H9 (cell line): ENCODE data around the gene FAM53A. TPM values are rescaled to one million over a fixed set of nuclear protein-coding genes. Genes with fewer than 3 reads are reported as not detected.

Experiments used
- DNase-seq: peaks from one replicate; pipeline ENCODE4 v3.0.0-alpha.2; 2017
- H2AFZ ChIP-seq: one replicate; pipeline ENCODE4 v1.6.1; 2013; ENCODE audit warnings: mild to moderate bottlenecking, low read length, control low read depth, moderate library complexity
- H2AK5ac ChIP-seq: 2 replicates; pipeline ENCODE4 v1.6.1; 2013; ENCODE audit warnings: low read length, control low read depth, mixed read lengths; ENCODE audit not compliant: insufficient read length
- H2BK120ac ChIP-seq: one replicate; pipeline ENCODE4 v1.6.1; 2013; ENCODE audit warnings: low read depth, mild to moderate bottlenecking, low read length, control low read depth, inconsistent platforms; ENCODE audit not compliant: poor library complexity, severe bottlenecking
- H2BK12ac ChIP-seq: 2 replicates; pipeline ENCODE4 v1.6.1; 2013; ENCODE audit warnings: low read length, control low read depth, mixed read lengths, low read depth; ENCODE audit not compliant: insufficient read length
- H2BK15ac ChIP-seq: 2 replicates; pipeline ENCODE4 v1.6.1; 2013; ENCODE audit warnings: low read depth, low read length, control low read depth
- H2BK20ac ChIP-seq: one replicate; pipeline ENCODE4 v1.6.1; 2013; ENCODE audit warnings: low read depth, mild to moderate bottlenecking, low read length, control low read depth, inconsistent platforms; ENCODE audit not compliant: poor library complexity, severe bottlenecking
- H2BK5ac ChIP-seq: 2 replicates; pipeline ENCODE4 v1.6.1; 2013; ENCODE audit warnings: low read length, control low read depth, mixed read lengths; ENCODE audit not compliant: insufficient read length
- H3K14ac ChIP-seq: 2 replicates; pipeline ENCODE4 v1.6.1; 2013; ENCODE audit warnings: low read length, control low read depth; ENCODE audit not compliant: insufficient read depth
- H3K18ac ChIP-seq: 2 replicates; pipeline ENCODE4 v1.6.1; 2013; ENCODE audit warnings: low read depth, mild to moderate bottlenecking, mixed read lengths, low read length, control low read depth; ENCODE audit not compliant: insufficient read length
- H3K23ac ChIP-seq: 2 replicates; pipeline ENCODE4 v1.6.1; 2013; ENCODE audit warnings: low read length, control low read depth, mixed read lengths, low read depth; ENCODE audit not compliant: insufficient read length
- H3K23me2 ChIP-seq: 2 replicates; pipeline ENCODE4 v1.6.1; 2013; ENCODE audit warnings: low read depth, mild to moderate bottlenecking, mixed read lengths, low read length, control low read depth; ENCODE audit not compliant: insufficient read length, poor library complexity, severe bottlenecking
- H3K27ac ChIP-seq: 2 replicates; pipeline ENCODE4 v1.5.1; 2013; ENCODE audit warnings: low read length, control low read depth, mixed read lengths, low read depth; ENCODE audit not compliant: insufficient read length
- H3K27me3 ChIP-seq: 2 replicates; pipeline ENCODE4 v1.6.1; 2013; ENCODE audit warnings: low read length, control low read depth, inconsistent platforms; ENCODE audit not compliant: insufficient read depth
- H3K4ac ChIP-seq: 2 replicates; pipeline ENCODE4 v1.6.1; 2013; ENCODE audit warnings: low read depth, mild to moderate bottlenecking, control low read depth, inconsistent platforms, low read length, moderate library complexity
- H3K4me1 ChIP-seq: 2 replicates; pipeline ENCODE4 v1.6.1; 2013; ENCODE audit warnings: low read length, control low read depth, inconsistent platforms; ENCODE audit not compliant: insufficient read depth
- H3K4me2 ChIP-seq: 2 replicates; pipeline ENCODE4 v1.6.1; 2013; ENCODE audit warnings: low read length, control low read depth, mixed read lengths; ENCODE audit not compliant: insufficient read length, insufficient read depth
- H3K56ac ChIP-seq: 2 replicates; pipeline ENCODE4 v1.6.1; 2013; ENCODE audit warnings: low read depth, mild to moderate bottlenecking, mixed read lengths, low read length, control low read depth; ENCODE audit not compliant: insufficient read length
- H3K79me1 ChIP-seq: 2 replicates; pipeline ENCODE4 v1.6.1; 2013; ENCODE audit warnings: low read depth, mild to moderate bottlenecking, moderate library complexity, low read length, control low read depth, inconsistent platforms; ENCODE audit not compliant: insufficient read depth, poor library complexity, severe bottlenecking
- H3K79me2 ChIP-seq: 2 replicates; pipeline ENCODE4 v1.6.1; 2013; ENCODE audit warnings: low read length, control low read depth, inconsistent platforms; ENCODE audit not compliant: insufficient read depth
- H3K9ac ChIP-seq: 2 replicates; pipeline ENCODE4 v1.6.1; 2013; ENCODE audit warnings: low read length, control low read depth, mixed read lengths; ENCODE audit not compliant: insufficient read length; ENCODE audit errors: extremely low read depth
- H3K9me3 ChIP-seq: one replicate; pipeline ENCODE4 v1.6.1; 2013; ENCODE audit warnings: low read depth, low read length, inconsistent platforms; ENCODE audit not compliant: control insufficient read depth
- H3T11ph ChIP-seq: one replicate; pipeline ENCODE4 v1.6.1; 2013; ENCODE audit warnings: mild to moderate bottlenecking, low read length, control low read depth, inconsistent platforms
- H4K20me1 ChIP-seq: one replicate; pipeline ENCODE4 v1.6.1; 2013; ENCODE audit not compliant: control insufficient read depth, insufficient read length, insufficient read depth
- H4K5ac ChIP-seq: 2 replicates; pipeline ENCODE4 v1.6.1; 2013; ENCODE audit warnings: low read depth, mild to moderate bottlenecking, mixed read lengths, low read length, control low read depth; ENCODE audit not compliant: insufficient read length
- H4K8ac ChIP-seq: replicated peaks from 2 replicates; pipeline ENCODE4 v1.6.1; 2013; ENCODE audit warnings: low read length, control low read depth, mixed read lengths, low read depth; ENCODE audit not compliant: insufficient read length
- H4K91ac ChIP-seq: 2 replicates; pipeline ENCODE4 v1.6.1; 2013; ENCODE audit warnings: low read depth, mild to moderate bottlenecking, moderate library complexity, mixed read lengths, low read length, control low read depth; ENCODE audit not compliant: insufficient read length
- H3K27ac Mint-ChIP-seq, 3 experiments: 2 replicates in 2 of 3; 3 replicates in 1 of 3; pipeline ENCODE4 v1.8.0; 2020 to 2021; ENCODE audit warnings: mixed read lengths in 3 of 3, mild to moderate bottlenecking in 1 of 3, moderate library complexity in 1 of 3
- H3K27me3 Mint-ChIP-seq: 2 replicates; pipeline ENCODE4 v1.8.0; 2021; ENCODE audit warnings: low read depth, mild to moderate bottlenecking, moderate library complexity, mixed read lengths
- H3K36me3 Mint-ChIP-seq, 3 experiments: 2 replicates in 2 of 3; 3 replicates in 1 of 3; pipeline ENCODE4 v1.8.0; 2020 to 2021; ENCODE audit warnings: low read depth in 3 of 3, mixed read lengths in 3 of 3; ENCODE audit not compliant: insufficient read depth in 1 of 3
- H3K4me1 Mint-ChIP-seq, 2 experiments: 2 replicates each; pipeline ENCODE4 v1.8.0; 2020; ENCODE audit warnings: mixed read lengths in 2 of 2
- H3K4me3 Mint-ChIP-seq, 2 experiments: 2 replicates in 1 of 2; 3 replicates in 1 of 2; pipeline ENCODE4 v1.8.0; 2020 to 2021; ENCODE audit warnings: mild to moderate bottlenecking in 2 of 2, mixed read lengths in 2 of 2, moderate library complexity in 1 of 2
- H3K9me3 Mint-ChIP-seq, 2 experiments: 2 replicates in 1 of 2; 3 replicates in 1 of 2; pipeline ENCODE4 v1.8.0; 2020; ENCODE audit warnings: mild to moderate bottlenecking in 2 of 2, mixed read lengths in 2 of 2, moderate library complexity in 1 of 2
- WGBS: extraction: QIAGEN DNeasy Blood & Tissue Kit; methylation state at CpG from one replicate; pipeline ENCODE4 v1.1.7; 2013; ENCODE audit warnings: missing lambda C conversion rate, low lambda C conversion rate, mixed read lengths; ENCODE audit not compliant: insufficient read length; ENCODE audit errors: extremely low coverage; 5-methylcytosine and 5-hydroxymethylcytosine counted together
- total RNA-seq: library from RNA; stranded (reverse); gene quantifications from 2 replicates; pipeline ENCODE4 v1.2.1, GENCODE V29; 2021
- TF ChIP-seq, protein P1 (sequence below): fragments of 200-600 bp; sonication (generic); conservative IDR thresholded peaks from 3 replicates; pipeline ENCODE4 v1.8.0; 2021; ENCODE audit warnings: antibody characterized with exemption, mild to moderate bottlenecking

FAM53A gene
- total RNA-seq, 1 experiment from 2014 or later, result 2.4 TPM

DNA sequence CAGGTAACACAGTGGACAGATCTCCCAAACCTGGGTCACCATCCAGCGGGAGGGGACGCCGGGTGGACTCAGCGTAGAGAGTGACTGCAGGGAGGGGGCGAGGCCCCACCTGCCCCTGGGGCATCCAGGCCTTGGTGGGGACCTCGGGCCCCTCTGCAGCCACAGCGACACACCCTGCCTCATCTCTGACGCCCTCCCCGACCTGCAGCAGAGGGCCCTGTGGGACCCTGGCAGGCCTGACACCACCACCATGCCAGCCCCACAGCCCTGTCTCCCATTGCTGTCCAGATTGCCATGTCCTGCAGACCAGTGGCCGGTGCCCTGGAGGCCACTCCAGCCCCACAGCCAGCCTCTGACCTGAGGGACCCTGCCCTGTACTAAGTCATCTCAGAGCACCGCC is 45.2 kb downstream of the FAM53A start:
- Histone ChIP-seq H3K9ac (no peak overlapping the region), H4K20me1 (no peaks in the 10 kb centered on the region), H2BK15ac (no peak overlapping the region), H2AFZ (no peak overlapping the region), H3K4me1 (no peaks in the 10 kb centered on the region), H3K79me2 (no peaks in the 10 kb centered on the region), H2BK5ac (no peak overlapping the region), H3K4me2 (no peak overlapping the region), H3T11ph (no peak overlapping the region), H4K8ac (no peak overlapping the region), H4K5ac (no peak overlapping the region), H3K14ac (no peak overlapping the region; the same call in 1 of the 2 replicates), H3K18ac (no peak overlapping the region), H3K27me3 (no peaks in the 10 kb centered on the region), H2BK120ac (no peak overlapping the region), H3K56ac (no peak overlapping the region), H3K23me2 (no peaks in the 10 kb centered on the region), H3K79me1 (no peaks in the 10 kb centered on the region), H3K9me3 (no peaks in the 10 kb centered on the region), H4K91ac (no peak overlapping the region), H2BK20ac (no peak overlapping the region), H3K23ac (no peak overlapping the region), H3K4ac (no peak overlapping the region), H2AK5ac (no peak overlapping the region), H2BK12ac (no peak overlapping the region), H3K27ac (no peak overlapping the region)
- DNase-seq, result no peak
- no peaks in the 10 kb centered on the region for H3K27me3 Mint-ChIP-seq
- no peaks in the 10 kb centered on the region for H3K9me3 Mint-ChIP-seq
- H3K27ac Mint-ChIP-seq, result no peak overlapping the region
- no peak overlapping the region for H3K4me3 Mint-ChIP-seq
- no CpG with 5 or more reads among the region's 11 CpGs for WGBS
- TF ChIP-seq, protein P1, sequence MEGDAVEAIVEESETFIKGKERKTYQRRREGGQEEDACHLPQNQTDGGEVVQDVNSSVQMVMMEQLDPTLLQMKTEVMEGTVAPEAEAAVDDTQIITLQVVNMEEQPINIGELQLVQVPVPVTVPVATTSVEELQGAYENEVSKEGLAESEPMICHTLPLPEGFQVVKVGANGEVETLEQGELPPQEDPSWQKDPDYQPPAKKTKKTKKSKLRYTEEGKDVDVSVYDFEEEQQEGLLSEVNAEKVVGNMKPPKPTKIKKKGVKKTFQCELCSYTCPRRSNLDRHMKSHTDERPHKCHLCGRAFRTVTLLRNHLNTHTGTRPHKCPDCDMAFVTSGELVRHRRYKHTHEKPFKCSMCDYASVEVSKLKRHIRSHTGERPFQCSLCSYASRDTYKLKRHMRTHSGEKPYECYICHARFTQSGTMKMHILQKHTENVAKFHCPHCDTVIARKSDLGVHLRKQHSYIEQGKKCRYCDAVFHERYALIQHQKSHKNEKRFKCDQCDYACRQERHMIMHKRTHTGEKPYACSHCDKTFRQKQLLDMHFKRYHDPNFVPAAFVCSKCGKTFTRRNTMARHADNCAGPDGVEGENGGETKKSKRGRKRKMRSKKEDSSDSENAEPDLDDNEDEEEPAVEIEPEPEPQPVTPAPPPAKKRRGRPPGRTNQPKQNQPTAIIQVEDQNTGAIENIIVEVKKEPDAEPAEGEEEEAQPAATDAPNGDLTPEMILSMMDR, result no peak
- H3K36me3 Mint-ChIP-seq, result no peaks in the 10 kb centered on the region
- peaks cover 0 to 3% of the 10 kb centered on the region in 2 experiments; a peak in 1 of 4 replicates for H3K4me1 Mint-ChIP-seq
